H1 (cell line): ENCODE results near the gene PPP6R1. TPM values are rescaled to one million over a fixed set of nuclear protein-coding genes. Genes with fewer than 3 reads are reported as not detected.

Source experiments
- CTCF ChIA-PET: fragments of 300-600 bp; sonication (Branson Sonifier 250); formaldehyde crosslinking; loops from one replicate; lab custom pipeline; 2021; ENCODE audit not compliant: partially characterized antibody; lab: Charles Lee
- POLR2A ChIA-PET: fragments of 300-600 bp; sonication (Branson Sonifier 250); formaldehyde crosslinking; loops from one replicate; lab custom pipeline; 2021; ENCODE audit warnings: inconsistent platforms; ENCODE audit not compliant: partially characterized antibody; lab: Charles Lee
- DNase-seq, 2 experiments: peaks; one replicate each; pipeline versions ENCODE4 v3.0.0 to v3.0.0-alpha.2; 2010 to 2022; ENCODE audit warnings: low spot score in 2 of 2, low read depth in 1 of 2, mixed read lengths in 1 of 2
- FAIRE-seq: peaks from 2 replicates; lab custom pipeline; 2011; peaks lifted over from hg19 to GRCh38; lab: Jason Lieb, UNC
- H2AFZ ChIP-seq: 2 replicates; pipeline ENCODE4 v1.8.1; 2012; ENCODE audit warnings: low read length, inconsistent platforms
- H2AK5ac ChIP-seq: 2 replicates; pipeline ENCODE4 v1.6.1; 2013; ENCODE audit warnings: low read depth, low read length
- H2BK120ac ChIP-seq: replicated peaks from 2 replicates; pipeline ENCODE3; 2013; ENCODE audit warnings: low read depth, low read length, inconsistent platforms
- H2BK12ac ChIP-seq: 2 replicates; pipeline ENCODE4 v1.6.1; 2013; ENCODE audit warnings: low read depth, low read length
- H2BK15ac ChIP-seq: 2 replicates; pipeline ENCODE4 v1.6.1; 2013; ENCODE audit warnings: low read length
- H2BK20ac ChIP-seq: 2 replicates; pipeline ENCODE4 v1.6.1; 2013; ENCODE audit warnings: low read length
- H2BK5ac ChIP-seq: 2 replicates; pipeline ENCODE4 v1.6.1; 2013; ENCODE audit warnings: low read depth, low read length
- H3K14ac ChIP-seq: 2 replicates; pipeline ENCODE4 v1.6.1; 2013; ENCODE audit warnings: inconsistent platforms; ENCODE audit not compliant: insufficient read length
- H3K18ac ChIP-seq: 2 replicates; pipeline ENCODE4 v1.6.1; 2013; ENCODE audit warnings: low read length; ENCODE audit errors: extremely low read depth
- H3K23ac ChIP-seq: 2 replicates; pipeline ENCODE4 v1.6.1; 2013; ENCODE audit warnings: inconsistent platforms; ENCODE audit not compliant: insufficient read length
- H3K23me2 ChIP-seq: 2 replicates; pipeline ENCODE4 v1.6.1; 2013; ENCODE audit warnings: low read depth, low read length
- H3K27ac ChIP-seq: 2 replicates; pipeline ENCODE4 v1.6.1; 2011; ENCODE audit warnings: low read depth, low read length, inconsistent platforms
- H3K27me3 ChIP-seq, 4 experiments: replicated peaks in 1 of 4; 1 replicate in 1 of 4; 2 replicates in 3 of 4; pipeline versions ENCODE4 v1.6.1 to v1.8.1; 2011 to 2013; ENCODE audit warnings: low read length in 3 of 4, mild to moderate bottlenecking in 3 of 4, inconsistent platforms in 2 of 4, mixed read lengths in 2 of 4, moderate library complexity in 1 of 4; ENCODE audit not compliant: control insufficient read depth in 3 of 4, insufficient read depth in 3 of 4; ENCODE audit errors: extremely low read depth in 1 of 4
- H3K36me3 ChIP-seq, 4 experiments: 2 replicates each; pipeline versions ENCODE4 v1.6.1 to v1.8.1; 2011 to 2013; ENCODE audit warnings: mild to moderate bottlenecking in 4 of 4, low read length in 3 of 4, moderate library complexity in 2 of 4, control low read depth in 1 of 4, inconsistent platforms in 1 of 4; ENCODE audit not compliant: insufficient read depth in 4 of 4, control insufficient read depth in 2 of 4
- H3K4ac ChIP-seq: replicated peaks from 2 replicates; pipeline ENCODE3; 2013; ENCODE audit warnings: low read length, low read depth, mixed read lengths, inconsistent platforms; ENCODE audit not compliant: insufficient read length
- H3K4me1 ChIP-seq, 4 experiments: replicated peaks in 1 of 4; 1 replicate in 1 of 4; 2 replicates in 3 of 4; pipeline versions ENCODE4 v1.6.1 to v1.8.1; 2011 to 2013; ENCODE audit warnings: low read length in 3 of 4, inconsistent platforms in 2 of 4, mixed read lengths in 1 of 4; ENCODE audit not compliant: insufficient read depth in 4 of 4, control insufficient read depth in 3 of 4
- H3K4me2 ChIP-seq, 2 experiments: 2 replicates each; pipeline versions ENCODE4 v1.6.1 to v1.8.1; 2011 to 2013; ENCODE audit warnings: low read depth in 2 of 2, low read length in 2 of 2, control low read depth in 1 of 2, inconsistent platforms in 1 of 2, mild to moderate bottlenecking in 1 of 2; ENCODE audit not compliant: insufficient read depth in 1 of 2
- H3K4me3 ChIP-seq, 4 experiments: fragments of 200-600, 300-600 bp in 1 of 4; sonication (generic), shearing (Covaris generic), sonication (Bioruptor Twin) in 1 of 4; 2 replicates each; pipeline versions ENCODE4 v1.5.1 to v1.8.1; 2011 to 2016; ENCODE audit warnings: low read length in 4 of 4, low read depth in 3 of 4, control low read depth in 2 of 4, inconsistent platforms in 2 of 4, mild to moderate bottlenecking in 2 of 4, mixed read lengths in 1 of 4, moderate library complexity in 1 of 4; ENCODE audit not compliant: insufficient read depth in 2 of 4; ENCODE audit errors: extremely low read depth in 1 of 4
- H3K56ac ChIP-seq: replicated peaks from 2 replicates; pipeline ENCODE3; 2013; ENCODE audit warnings: low read depth, mild to moderate bottlenecking, mixed read lengths, low read length, inconsistent platforms; ENCODE audit not compliant: insufficient read length
- H3K79me1 ChIP-seq: 2 replicates; pipeline ENCODE4 v1.6.1; 2013; ENCODE audit warnings: low read depth, low read length, control low read depth
- H3K79me2 ChIP-seq, 2 experiments: 2 replicates each; pipeline versions ENCODE4 v1.6.1 to v1.8.1; 2012 to 2013; ENCODE audit warnings: low read length in 2 of 2, mild to moderate bottlenecking in 2 of 2, inconsistent platforms in 1 of 2; ENCODE audit not compliant: insufficient read depth in 2 of 2, control insufficient read depth in 1 of 2
- H3K9ac ChIP-seq, 4 experiments: replicated peaks in 1 of 4; 1 replicate in 1 of 4; 2 replicates in 3 of 4; pipeline versions ENCODE4 v1.6.1 to v1.8.1; 2011 to 2013; ENCODE audit warnings: low read depth in 3 of 4, low read length in 3 of 4, control low read depth in 2 of 4, mild to moderate bottlenecking in 2 of 4, moderate library complexity in 2 of 4, inconsistent platforms in 1 of 4; ENCODE audit errors: extremely low read depth in 1 of 4
- H3K9me3 ChIP-seq, 2 experiments: 2 replicates each; pipeline versions ENCODE4 v1.6.1 to v1.8.1; 2012 to 2013; ENCODE audit warnings: mild to moderate bottlenecking in 2 of 2, moderate library complexity in 2 of 2, control low read depth in 1 of 2, inconsistent platforms in 1 of 2, low read depth in 1 of 2, low read length in 1 of 2, mixed read lengths in 1 of 2; ENCODE audit not compliant: insufficient read depth in 2 of 2
- H4K20me1 ChIP-seq, 2 experiments: replicated peaks in 1 of 2; 2 replicates each; pipeline versions ENCODE3 to v1.8.1; 2011 to 2013; ENCODE audit warnings: inconsistent platforms in 2 of 2, low read length in 2 of 2, mild to moderate bottlenecking in 1 of 2; ENCODE audit not compliant: insufficient read depth in 2 of 2, control insufficient read depth in 1 of 2
- H4K5ac ChIP-seq: 2 replicates; pipeline ENCODE4 v1.6.1; 2013; ENCODE audit warnings: low read length, low read depth, mixed read lengths, inconsistent platforms; ENCODE audit not compliant: insufficient read length
- H4K8ac ChIP-seq: 2 replicates; pipeline ENCODE4 v1.8.0; 2013; ENCODE audit warnings: mild to moderate bottlenecking, moderate library complexity, low read length, inconsistent platforms; ENCODE audit not compliant: insufficient read depth; ENCODE audit errors: extremely low read depth
- H4K91ac ChIP-seq: replicated peaks from 2 replicates; pipeline ENCODE3; 2013; ENCODE audit warnings: low read length, mixed read lengths, inconsistent platforms; ENCODE audit not compliant: insufficient read length
- HDAC6 ChIP-seq: IDR thresholded peaks from one replicate; pipeline ENCODE4 v1.7.1; 2012; ENCODE audit warnings: low read depth, mild to moderate bottlenecking, inconsistent platforms, low read length, moderate library complexity
- RFX5 ChIP-seq: IDR thresholded peaks from 2 replicates; pipeline ENCODE4 v1.6.1; 2011; ENCODE audit warnings: low read depth, low read length, improper control_type of control experiment, borderline replicate concordance
- TAF7 ChIP-seq: optimal IDR thresholded peaks from 2 replicates; pipeline ENCODE3; 2011; ENCODE audit warnings: low read depth, mild to moderate bottlenecking, inconsistent platforms, low read length, moderate library complexity, borderline replicate concordance
- WGBS, 2 experiments: shearing (Covaris generic) in 1 of 2; methylation state at CpG; one replicate each; pipeline versions ENCODE4 v1.1.6 to v1.1.7; 2013 to 2015; ENCODE audit warnings: low lambda C conversion rate in 2 of 2, mixed read lengths in 2 of 2, inconsistent platforms in 1 of 2, low coverage in 1 of 2, missing lambda C conversion rate in 1 of 2; ENCODE audit not compliant: insufficient replicate concordance in 2 of 2, insufficient coverage in 1 of 2, insufficient read length in 1 of 2; ENCODE audit errors: extremely low coverage in 1 of 2, missing lambda C conversion rate in 1 of 2; 5-methylcytosine and 5-hydroxymethylcytosine counted together
- polyA plus RNA-seq, 7 experiments: library from polyadenylated mRNA; depleted of rRNA in 3 of 7; stranded (reverse) in 5 of 7; unstranded in 2 of 7; fragments of >200 nt in 5 of 7; fragments of 200-250 nt in 2 of 7; gene quantifications; 1 replicate in 5 of 7; 2 replicates in 1 of 7; 4 replicates in 1 of 7; pipeline versions ENCODE4 v1.2.1 to v1.2.3, GENCODE V29; 2011 to 2013; ENCODE audit warnings: missing spikeins in 2 of 7, mixed read lengths in 2 of 7
- total RNA-seq: library from RNA; stranded (reverse); fragmentation: NEBNext Ultra II Directional; extraction: Animal tissue kit (Norgen Biotek cat#: 25700); gene quantifications from 2 replicates; pipeline ENCODE4 v1.2.1, GENCODE V29; 2021

Gene PPP6R1
- total and polyA plus RNA-seq, 2 of the 8 experiments (the other 6 are each of a cell fraction or from before 2014, with no cell fraction given) = 36.4 to 74.4 TPM

DNA sequence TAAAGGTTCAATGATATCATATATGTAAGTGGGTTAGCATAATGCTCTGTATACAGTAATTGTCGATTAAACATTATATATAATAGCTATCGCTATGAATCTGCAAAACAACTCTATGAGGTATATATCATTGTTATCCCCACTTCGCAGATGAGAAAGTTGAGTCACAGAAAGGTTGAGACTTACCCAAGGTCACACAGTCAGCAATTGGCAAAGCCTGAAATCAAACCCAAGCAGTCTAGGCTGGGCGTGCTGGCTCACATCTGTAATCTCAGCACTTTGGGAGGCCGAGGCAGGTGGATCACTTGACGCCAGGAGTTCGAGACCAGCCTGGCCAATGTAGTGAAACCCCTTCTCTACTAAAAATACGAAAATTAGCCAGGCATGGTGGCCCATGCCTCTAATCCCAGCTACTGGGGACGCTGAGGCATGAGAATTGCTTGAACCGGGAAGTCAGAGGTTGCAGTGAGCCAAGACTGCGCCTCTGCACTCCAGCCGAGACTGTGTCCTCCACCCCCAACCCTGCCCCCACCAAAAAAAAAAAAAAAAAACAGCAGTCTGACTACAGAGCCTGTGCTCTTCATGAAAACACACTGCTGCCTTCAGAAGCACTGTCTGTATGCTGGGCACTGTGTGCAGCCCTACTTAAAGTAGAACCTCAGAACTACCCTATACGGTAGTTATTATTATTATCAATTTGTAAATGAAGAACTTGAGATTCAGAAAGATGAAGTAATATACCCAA lies 19.7 kb upstream of the PPP6R1 start:
- DNase-seq = no peak
- no peak overlapping the region for H3K23ac ChIP-seq
- no peak overlapping the region for H2BK20ac ChIP-seq
- H2BK120ac ChIP-seq = no peak overlapping the region
- no peak overlapping the region for H4K8ac ChIP-seq
- H3K79me2 ChIP-seq = peaks cover 3 to 6% of the 10 kb centered on the region in 2 experiments; a peak in 3 of 4 replicates
- H3K4me2 ChIP-seq = peak overlapping the region; percentile 86 to 87
- H4K20me1 ChIP-seq = peaks cover 3 to 4% of the 10 kb centered on the region in 2 experiments
- no peak overlapping the region for H4K91ac ChIP-seq
- no peak overlapping the region for H4K5ac ChIP-seq
- H3K9me3 ChIP-seq = no peaks in the 10 kb centered on the region; a peak in 1 of 4 replicates
- H3K4me3 ChIP-seq = peak overlapping the region; percentile 71 to 98 (median 90); a peak in 7 of 8 replicates
- no peak overlapping the region for H3K18ac ChIP-seq
- no peak overlapping the region for H2AK5ac ChIP-seq
- peaks cover 9% of the 10 kb centered on the region; the same call in 1 of the 2 replicates for H3K23me2 ChIP-seq
- H3K56ac ChIP-seq = no peak overlapping the region
- no peak overlapping the region for H2AFZ ChIP-seq
- peaks cover 0 to 9% (median 5%) of the 10 kb centered on the region in 4 experiments; a peak in 5 of 8 replicates for H3K36me3 ChIP-seq
- H3K4ac ChIP-seq = no peak overlapping the region
- no peak for FAIRE-seq
- H3K9ac ChIP-seq = no peak overlapping the region
- ChIA-PET CTCF (interaction anchor here (0.6 to 1.8 kb wide), 10 partner anchors 10 to 195 kb away, joined by 3 to 6 read pairs (median 4); partner anchors contain the start of gene DNAAF3), POLR2A (interaction anchor here (1.1 to 5.9 kb wide), 8 partner anchors 13 to 129 kb away, joined by 4 to 28 read pairs (median 5); partner anchors contain the start of genes PPP6R1 and UBE2S)
- no peak overlapping the region for H2BK12ac ChIP-seq
- no peak overlapping the region for H2BK5ac ChIP-seq
- H3K27ac ChIP-seq = no peak overlapping the region
- H2BK15ac ChIP-seq = no peak overlapping the region
- no peak overlapping the region for H3K14ac ChIP-seq
- peaks cover 7% of the 10 kb centered on the region; the same call in 1 of the 2 replicates for H3K79me1 ChIP-seq
- H3K27me3 ChIP-seq = no peaks in the 10 kb centered on the region
- WGBS, 2 experiments = 90% methylated on average over 13 of the region's 13 CpGs; no CpG with 5 or more reads in 1 of the 2 experiments
- peaks cover 3 to 18% (median 6%) of the 10 kb centered on the region in 4 experiments for H3K4me1 ChIP-seq
- TF ChIP-seq HDAC6 = no peak
- TF ChIP-seq RFX5 = no peak
- TF ChIP-seq TAF7 = no peak
